ENCODE data around the gene IFNL1. TPM values are rescaled to one million over a fixed set of nuclear protein-coding genes. Genes with fewer than 3 reads are reported as not detected.

IFNL1 gene
- polyA plus RNA-seq, 2 of the 4 experiments (the other 2 are of a cell fraction): not detected

DNA sequence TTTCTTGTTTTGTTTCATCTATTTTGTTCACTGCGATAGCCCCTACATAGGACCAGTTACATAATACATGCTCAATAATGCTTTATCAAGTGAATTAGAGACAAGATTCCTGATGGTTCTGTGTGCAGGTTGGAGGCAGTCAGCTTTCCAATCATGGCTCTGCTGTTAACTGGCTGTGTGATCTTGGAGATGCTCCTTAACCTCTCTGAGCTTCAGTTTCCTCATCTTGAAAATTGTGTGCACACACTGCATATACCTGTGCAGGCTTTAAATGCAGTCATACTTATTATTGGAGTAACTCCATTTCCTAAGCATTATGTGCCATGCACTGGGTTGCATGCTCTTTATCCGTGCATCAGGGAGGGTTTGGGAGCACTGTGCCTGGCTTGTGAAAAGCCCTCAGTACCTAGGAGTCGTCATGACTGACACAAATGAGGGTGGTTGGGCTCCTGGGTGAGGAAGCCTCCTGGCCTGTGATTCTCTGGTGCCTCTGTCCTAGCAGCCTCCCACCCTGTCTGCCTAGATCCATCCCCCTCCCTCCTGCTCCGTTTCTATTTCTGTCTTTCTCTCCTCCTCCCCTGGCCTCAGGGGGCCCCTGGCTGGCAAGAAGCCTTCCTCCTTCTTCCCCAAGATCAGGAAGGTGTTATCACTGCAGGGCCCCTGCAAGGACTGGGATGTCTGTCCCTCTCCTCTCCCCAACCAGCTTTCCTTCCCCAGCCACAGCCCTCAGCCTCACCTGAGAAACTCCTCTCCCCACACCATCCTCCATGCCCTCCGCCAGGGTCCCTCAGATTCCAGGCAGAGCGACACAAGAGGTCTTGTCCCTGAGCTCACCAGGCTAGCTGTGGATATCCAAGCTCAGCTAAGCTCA is 8.7 kb downstream of the IFNL1 start:
- Histone ChIP-seq H3K9me3 (no peaks in the 10 kb centered on the region), H3K4me1 (peaks cover 10% of the 10 kb centered on the region), H3K4me3 (no peak overlapping the region), H3K27ac (no peak overlapping the region), H3K4me2 (no peak overlapping the region)
- peak; percentile 61 for TF ChIP-seq ZFP36 (IDR thresholded peaks at IDR 0.05; ENCODE audit: borderline replicate concordance, partially characterized antibody)
- no peak for TF ChIP-seq BCL3 (IDR thresholded peaks at IDR 0.05)
- TF ChIP-seq JUN (IDR thresholded peaks at IDR 0.05): no peak
- peak; percentile 70; the same call in 1 of the 2 replicates for TF ChIP-seq KDM1A (IDR thresholded peaks at IDR 0.05; ENCODE audit: low read depth)
- ATAC-seq (peak; percentile 3 to 24; a peak in 3 of 6 replicates), FAIRE-seq (no peak), DNase-seq (ENCODE audit: low read depth in 1 of 2, low spot score in 1 of 2) (no peak)
- WGBS (ENCODE audit: missing lambda C conversion rate): 65% methylated on average over 6 of the region's 6 CpGs
- CTCF ChIA-PET: interaction anchor here (0.6 to 2.8 kb wide), 15 partner anchors 8 to 343 kb away, joined by 3 to 8 read pairs (median 4); no protein-coding TSS in a partner anchor
- POLR2A ChIA-PET: no interaction called here

- POLR2A ChIA-PET: interaction anchor here (0.6 kb wide), 1 partner anchor 163 kb away, joined by 5 read pairs; no protein-coding TSS in a partner anchor
- no peak for DNase-seq (ENCODE audit: low read depth in 1 of 2, low spot score in 1 of 2)
- no peak overlapping the region for H3K4me3 ChIP-seq
- no peak overlapping the region for H3K4me2 ChIP-seq
- H3K4me1 ChIP-seq: peaks cover 10% of the 10 kb centered on the region
- H3K27ac ChIP-seq: no peak overlapping the region
- H3K9me3 ChIP-seq: no peaks in the 10 kb centered on the region
- CTCF ChIA-PET: interaction anchor here (0.5 to 2.8 kb wide), 11 partner anchors 9 to 999 kb away, joined by 3 to 8 read pairs (median 4); no protein-coding TSS in a partner anchor
- 0 out of 4 replicates have a peak, but pooled peaks of 1 of the 2 experiments have one; percentile 12 for TF ChIP-seq CEBPB (IDR thresholded peaks at IDR 0.05)
- TF ChIP-seq, protein P1, sequence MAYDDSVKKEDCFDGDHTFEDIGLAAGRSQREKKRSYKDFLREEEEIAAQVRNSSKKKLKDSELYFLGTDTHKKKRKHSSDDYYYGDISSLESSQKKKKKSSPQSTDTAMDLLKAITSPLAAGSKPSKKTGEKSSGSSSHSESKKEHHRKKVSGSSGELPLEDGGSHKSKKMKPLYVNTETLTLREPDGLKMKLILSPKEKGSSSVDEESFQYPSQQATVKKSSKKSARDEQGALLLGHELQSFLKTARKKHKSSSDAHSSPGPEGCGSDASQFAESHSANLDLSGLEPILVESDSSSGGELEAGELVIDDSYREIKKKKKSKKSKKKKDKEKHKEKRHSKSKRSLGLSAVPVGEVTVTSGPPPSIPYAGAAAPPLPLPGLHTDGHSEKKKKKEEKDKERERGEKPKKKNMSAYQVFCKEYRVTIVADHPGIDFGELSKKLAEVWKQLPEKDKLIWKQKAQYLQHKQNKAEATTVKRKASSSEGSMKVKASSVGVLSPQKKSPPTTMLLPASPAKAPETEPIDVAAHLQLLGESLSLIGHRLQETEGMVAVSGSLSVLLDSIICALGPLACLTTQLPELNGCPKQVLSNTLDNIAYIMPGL (CRISPR knock-in tag; IDR thresholded peaks at IDR 0.05; ENCODE audit: borderline replicate concordance): no peak
- no peak for FAIRE-seq
- ATAC-seq: no peak
Observed at GRCh38 chr19:39306075-39306474, 9.9 kb downstream of the IFNL1 start.

DNA sequence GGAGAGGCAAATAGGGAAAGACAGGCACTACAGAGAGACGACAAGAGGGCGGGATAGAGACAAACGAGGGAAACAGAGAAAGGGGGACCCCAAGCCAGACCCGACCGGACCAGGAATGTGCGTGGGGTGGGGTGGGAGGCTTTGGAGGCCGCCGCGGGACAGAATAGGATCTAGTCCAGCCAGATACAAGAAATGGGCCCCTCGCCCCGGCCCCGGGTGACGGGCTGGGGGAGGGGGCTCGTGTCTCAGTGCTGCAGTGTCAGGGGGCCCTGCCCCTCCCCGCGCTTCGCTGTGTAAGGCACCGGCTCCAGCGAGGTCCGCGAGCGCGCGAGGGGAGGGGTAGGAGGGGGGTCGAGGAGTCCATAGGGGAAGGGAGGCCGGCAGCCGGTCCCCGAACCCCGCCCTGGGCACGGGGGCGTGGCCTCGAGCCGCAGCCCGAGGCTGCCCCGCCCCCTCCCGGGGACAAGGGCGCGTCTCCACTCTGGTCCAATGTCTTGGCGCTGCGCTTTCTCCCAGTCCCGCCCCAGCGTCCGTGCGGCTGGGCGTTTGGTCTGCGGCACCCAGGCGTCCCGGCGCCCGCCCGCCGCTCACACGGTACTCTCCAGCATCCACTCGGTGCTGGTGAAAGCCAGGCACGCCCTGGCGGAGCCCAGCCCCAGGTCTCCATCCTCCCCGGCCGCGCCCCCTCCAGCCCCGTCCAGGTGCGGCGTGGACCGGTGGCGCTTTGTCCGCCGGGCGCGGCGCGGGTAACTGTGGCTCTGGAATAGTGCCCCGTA is 11.0 kb downstream of the IFNL1 start:
- FAIRE-seq (no peak), ATAC-seq (peak; percentile 40 to 71; a peak in 5 of 6 replicates), DNase-seq (ENCODE audit: low read depth in 1 of 2, low spot score in 1 of 2) (no peak)
- peak overlapping the region; percentile 57 for H3K4me2 ChIP-seq
- 72% methylated on average over 71 of the region's 71 CpGs for WGBS (ENCODE audit: missing lambda C conversion rate)
- CTCF ChIA-PET: interaction anchor here (1.2 to 1.3 kb wide), 2 partner anchors 94 to 120 kb away, joined by 3 to 4 read pairs; no protein-coding TSS in a partner anchor
- peak overlapping the region; percentile 31 for H3K4me3 ChIP-seq
- no peaks in the 10 kb centered on the region for H3K9me3 ChIP-seq
- TF ChIP-seq FOXS1 (CRISPR knock-in tag; IDR thresholded peaks at IDR 0.05) (no peak), JUN (IDR thresholded peaks at IDR 0.05) (0 out of 5 replicates have a peak, but pooled peaks of 1 of the 2 experiments have one; percentile 26)
- peaks cover 10% of the 10 kb centered on the region for H3K4me1 ChIP-seq
- POLR2A ChIA-PET: no interaction called here
- peak overlapping the region in 1 of 2 experiments; percentile 12; a peak in 1 of 6 replicates for H3K27ac ChIP-seq

DNA sequence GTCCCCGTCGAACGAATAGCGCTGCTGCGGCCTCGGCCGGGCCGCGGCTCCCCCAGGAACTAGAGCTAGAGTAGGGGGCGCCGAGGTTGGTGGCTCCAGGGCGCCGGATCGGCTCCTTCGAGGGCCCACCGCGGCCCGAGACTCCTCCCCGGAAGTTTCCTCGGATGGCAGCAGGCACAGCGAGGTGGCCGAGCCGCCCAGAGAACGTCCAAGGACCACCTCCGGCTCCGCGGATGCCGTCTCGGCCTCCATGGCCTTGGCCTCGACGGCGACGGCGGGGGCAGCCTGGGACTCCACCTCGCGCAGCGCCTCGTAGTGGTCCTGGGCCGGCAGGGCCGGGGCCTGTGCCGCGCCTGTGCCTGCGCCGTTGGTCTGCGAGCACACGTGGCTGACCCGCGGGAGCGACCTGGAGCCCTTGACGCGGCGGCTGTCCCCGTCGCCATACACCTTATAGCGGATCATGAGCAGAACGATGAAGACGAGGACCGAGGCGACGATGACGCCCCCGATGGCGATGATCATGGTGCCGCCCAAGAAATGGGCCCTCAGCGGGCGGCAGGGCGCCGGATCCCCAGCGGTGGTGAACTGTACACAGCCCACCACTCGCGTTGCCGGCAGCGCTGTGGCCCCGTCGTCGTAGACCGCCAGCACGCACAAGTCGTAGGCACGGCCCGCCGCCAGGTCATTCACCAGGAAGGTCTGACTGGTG is 11.8 kb downstream of the IFNL1 start:
- H3K27ac ChIP-seq: 0 out of 6 replicates have a peak overlapping the region, but pooled peaks of 1 of the 2 experiments have one; percentile 12
- no peak for DNase-seq (ENCODE audit: low read depth in 1 of 2, low spot score in 1 of 2)
- peaks cover 10% of the 10 kb centered on the region for H3K4me1 ChIP-seq
- peak overlapping the region; percentile 31 for H3K4me3 ChIP-seq
- no peak for FAIRE-seq
- CTCF ChIA-PET: interaction anchor here (0.6 to 1.2 kb wide), 5 partner anchors 12 to 257 kb away, joined by 3 to 6 read pairs (median 3); partner anchors contain the start of gene IFNL1
- peak overlapping the region; percentile 57 for H3K4me2 ChIP-seq
- POLR2A ChIA-PET: no interaction called here
- whole genome bisulfite sequencing (ENCODE audit: missing lambda C conversion rate): 87% methylated on average over 74 of the region's 82 CpGs
- ATAC-seq: no peak; a peak in 1 of 6 replicates
- TF ChIP-seq JUNB (IDR thresholded peaks at IDR 0.05) (no peak), HEYL (CRISPR knock-in tag; IDR thresholded peaks at IDR 0.05) (no peak), HDAC2 (IDR thresholded peaks at IDR 0.05) (no peak), MAFK (IDR thresholded peaks at IDR 0.05; ENCODE audit: partially characterized antibody) (no peak), MAZ (IDR thresholded peaks at IDR 0.05; ENCODE audit: borderline replicate concordance, low read depth, low read length) (no peak), SREBF2 (IDR thresholded peaks at IDR 0.05) (no peak), NFE2L2 (conservative IDR thresholded peaks at IDR 0.05; ENCODE audit: low read length) (no peak), PHF8 (IDR thresholded peaks at IDR 0.05; ENCODE audit: borderline replicate concordance, low read depth) (no peak), SMC3 (IDR thresholded peaks at IDR 0.05) (no peak), ZSCAN20 (CRISPR knock-in tag; IDR thresholded peaks at IDR 0.05) (no peak), RNF2 (IDR thresholded peaks at IDR 0.05; ENCODE audit: borderline replicate concordance, low read depth) (no peak)
- no peaks in the 10 kb centered on the region for H3K9me3 ChIP-seq
